ENCODE data around the gene TBC1D2.

TBC1D2 gene

DNA sequence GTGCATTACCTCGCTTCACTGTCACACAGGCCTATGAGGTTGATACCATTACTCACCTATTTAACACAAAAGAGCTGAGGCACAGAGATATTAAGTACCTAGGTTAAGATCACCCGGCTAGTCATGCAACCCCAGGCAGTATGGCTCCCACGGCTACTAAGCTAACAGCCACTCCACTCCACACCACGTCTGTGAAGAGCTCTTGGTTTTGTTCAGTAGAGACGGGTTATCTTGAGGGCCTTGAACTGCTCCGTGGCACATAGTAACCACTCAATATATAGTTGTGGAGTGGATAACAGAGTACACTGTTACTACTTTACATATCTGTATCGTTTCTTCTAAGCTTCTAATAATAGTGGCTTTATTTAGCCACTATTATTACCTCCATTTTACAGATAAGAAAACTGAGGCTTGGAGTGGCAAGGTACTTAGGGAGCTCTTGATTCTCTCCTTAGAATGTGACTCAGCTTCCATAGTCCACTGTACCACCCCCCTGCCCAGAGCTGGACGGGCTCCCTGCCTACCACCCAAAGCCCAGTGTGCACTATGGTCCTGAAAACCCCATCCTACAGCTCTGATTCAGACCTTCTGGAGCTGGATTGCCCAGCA, 62.0 kb downstream of the TBC1D2 start:
- H3K4me3 ChIP-seq (ENCODE audit: low read depth, low read length): peak overlapping the region; percentile 58
- H3K9me3 ChIP-seq (ENCODE audit: control insufficient read depth, insufficient read depth, low read depth, low read length): no peaks in the 10 kb centered on the region
- ChIA-PET CTCF (interaction anchor here (0.7 to 2.0 kb wide), 21 partner anchors 8 to 273 kb away, joined by 3 to 11 read pairs (median 4); partner anchors contain the start of genes NANS, TBC1D2 and TRMO), POLR2A (interaction anchor here (0.9 to 2.0 kb wide), 4 partner anchors 11 to 137 kb away, joined by 3 to 9 read pairs (median 3); partner anchors contain the start of genes NANS, TBC1D2 and TRIM14)
- no peak overlapping the region for H3K27ac ChIP-seq (ENCODE audit: extremely low read depth, low read depth, low read length)
- no peaks in the 10 kb centered on the region for H3K36me3 ChIP-seq (ENCODE audit: control insufficient read depth in 2 of 2, insufficient read depth in 1 of 2, low read length in 2 of 2)
- TF ChIP-seq HOXD13 (CRISPR knock-in tag; IDR thresholded peaks at IDR 0.05; ENCODE audit: borderline replicate concordance) (0 out of 2 replicates have a peak, but pooled peaks have one; percentile 26), ZNF658 (tag by site-specific recombination; IDR thresholded peaks at IDR 0.05) (no peak), MEIS1 (CRISPR knock-in tag; IDR thresholded peaks at IDR 0.05; ENCODE audit: borderline replicate concordance) (0 out of 2 replicates have a peak, but pooled peaks have one; percentile 5), SP7 (tag by site-specific recombination; IDR thresholded peaks at IDR 0.05) (0 out of 2 replicates have a peak, but pooled peaks have one; percentile 3), SETDB1 (IDR thresholded peaks at IDR 0.05; ENCODE audit: insufficient read length, low read length) (no peak), BCL11B (tag by site-specific recombination; IDR thresholded peaks at IDR 0.05; ENCODE audit: low read depth) (no peak), ZNF366 (tag by site-specific recombination; conservative IDR thresholded peaks at IDR 0.05) (0 out of 2 replicates have a peak, but pooled peaks have one; percentile 2), ZNF341 (tag by site-specific recombination; IDR thresholded peaks at IDR 0.05; ENCODE audit: low read depth) (0 out of 2 replicates have a peak, but pooled peaks have one; percentile 0), ZNF335 (tag by site-specific recombination; conservative IDR thresholded peaks at IDR 0.05) (no peak; the same call in 1 of the 2 replicates), ZNF24 (tag by site-specific recombination; IDR thresholded peaks at IDR 0.05) (0 out of 2 replicates have a peak, but pooled peaks have one; percentile 29)
- TF ChIP-seq, protein P1, sequence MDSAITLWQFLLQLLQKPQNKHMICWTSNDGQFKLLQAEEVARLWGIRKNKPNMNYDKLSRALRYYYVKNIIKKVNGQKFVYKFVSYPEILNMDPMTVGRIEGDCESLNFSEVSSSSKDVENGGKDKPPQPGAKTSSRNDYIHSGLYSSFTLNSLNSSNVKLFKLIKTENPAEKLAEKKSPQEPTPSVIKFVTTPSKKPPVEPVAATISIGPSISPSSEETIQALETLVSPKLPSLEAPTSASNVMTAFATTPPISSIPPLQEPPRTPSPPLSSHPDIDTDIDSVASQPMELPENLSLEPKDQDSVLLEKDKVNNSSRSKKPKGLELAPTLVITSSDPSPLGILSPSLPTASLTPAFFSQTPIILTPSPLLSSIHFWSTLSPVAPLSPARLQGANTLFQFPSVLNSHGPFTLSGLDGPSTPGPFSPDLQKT (IDR thresholded peaks at IDR 0.05; ENCODE audit: borderline replicate concordance, low read depth, low read length): no peak
- no peaks in the 10 kb centered on the region for H3K4me1 ChIP-seq (ENCODE audit: control insufficient read depth, insufficient read depth, low read length)

DNA sequence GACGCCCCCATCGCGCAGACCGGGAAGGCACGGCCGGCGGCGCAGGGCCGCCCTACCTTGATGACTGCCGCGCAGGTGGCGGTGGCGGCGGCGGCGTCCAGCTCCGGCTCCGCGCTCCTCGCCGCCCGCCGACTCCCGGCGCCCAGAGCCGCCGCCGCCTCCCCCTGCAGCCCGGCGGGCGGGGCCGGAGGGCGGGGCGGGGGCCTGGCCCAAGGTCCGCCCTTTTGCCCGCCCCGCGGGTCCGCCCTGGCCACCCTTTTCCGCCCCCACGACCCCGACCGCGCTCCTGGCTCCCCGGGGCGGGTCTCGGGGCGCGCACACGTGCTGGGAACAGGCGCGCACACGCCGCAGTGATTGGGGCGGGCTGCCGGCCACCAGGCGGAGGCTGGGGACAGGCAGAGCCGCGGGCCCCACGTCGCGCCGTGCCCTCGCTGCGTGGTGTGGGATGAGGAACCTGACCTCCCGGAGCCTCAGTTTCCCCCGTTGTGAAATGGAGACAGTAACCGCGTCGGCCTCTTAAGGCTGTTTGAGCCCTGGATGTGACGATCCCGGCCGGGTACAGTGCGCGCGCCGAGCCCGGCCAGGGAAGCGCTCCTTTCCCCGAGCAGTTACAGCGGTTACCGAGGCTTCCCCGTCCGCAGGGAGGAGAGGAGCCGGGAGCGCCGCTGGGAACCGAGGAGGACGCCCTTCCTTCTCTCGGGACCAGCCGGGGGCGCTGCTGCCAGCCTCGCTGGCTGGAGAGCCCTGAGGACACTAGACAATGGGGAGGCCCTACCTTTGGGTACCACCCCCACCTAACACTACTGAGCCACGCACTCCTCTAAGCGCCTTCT, 62.7 kb downstream of the TBC1D2 start, which contains the start of gene CORO2A:
TSS of gene CORO2A (minus strand) at position 135 of the 833 bp plus-strand sequence. CDS start 34,977 bp downstream, outside the sequence.
- Histone ChIP-seq H3K4me3 (ENCODE audit: low read depth, low read length) (peak within 1 kb of the TSS; percentile 58), H3K4me1 (ENCODE audit: control insufficient read depth, insufficient read depth, low read length) (no peaks in the 10 kb centered on the region), H3K27ac (ENCODE audit: extremely low read depth, low read depth, low read length) (peak within 1 kb of the TSS; percentile 32; the same call in 1 of the 2 replicates), H3K36me3 (ENCODE audit: control insufficient read depth in 2 of 2, insufficient read depth in 1 of 2, low read length in 2 of 2) (no peaks in the 10 kb centered on the region), H3K9me3 (ENCODE audit: control insufficient read depth, insufficient read depth, low read depth, low read length) (no peaks in the 10 kb centered on the region)
- ChIA-PET POLR2A (interaction anchor here (0.7 to 2.0 kb wide), 7 partner anchors 63 to 136 kb away, joined by 3 to 9 read pairs (median 3); partner anchors contain the start of genes NANS, TBC1D2 and TRIM14), CTCF (interaction anchor here (0.6 to 2.0 kb wide), 23 partner anchors 8 to 272 kb away, joined by 3 to 11 read pairs (median 4); partner anchors contain the start of genes NANS and TRMO)
- TF ChIP-seq, protein P2, sequence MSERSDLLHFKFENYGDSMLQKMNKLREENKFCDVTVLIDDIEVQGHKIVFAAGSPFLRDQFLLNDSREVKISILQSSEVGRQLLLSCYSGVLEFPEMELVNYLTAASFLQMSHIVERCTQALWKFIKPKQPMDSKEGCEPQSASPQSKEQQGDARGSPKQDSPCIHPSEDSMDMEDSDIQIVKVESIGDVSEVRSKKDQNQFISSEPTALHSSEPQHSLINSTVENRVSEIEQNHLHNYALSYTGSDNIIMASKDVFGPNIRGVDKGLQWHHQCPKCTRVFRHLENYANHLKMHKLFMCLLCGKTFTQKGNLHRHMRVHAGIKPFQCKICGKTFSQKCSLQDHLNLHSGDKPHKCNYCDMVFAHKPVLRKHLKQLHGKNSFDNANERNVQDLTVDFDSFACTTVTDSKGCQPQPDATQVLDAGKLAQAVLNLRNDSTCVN (tag by site-specific recombination; optimal IDR thresholded peaks at IDR 0.05): peak; percentile 92
- peak; percentile 45; the same call in 1 of the 2 replicates for TF ChIP-seq KLF1 (tag by site-specific recombination; IDR thresholded peaks at IDR 0.05)
- peak; percentile 47 for TF ChIP-seq ZNF600 (tag by site-specific recombination; IDR thresholded peaks at IDR 0.05)
- no peak for TF ChIP-seq SALL2 (tag by site-specific recombination; IDR thresholded peaks at IDR 0.05; ENCODE audit: borderline replicate concordance)
- TF ChIP-seq ZFP3 (tag by site-specific recombination; IDR thresholded peaks at IDR 0.05; ENCODE audit: low read depth): no peak
- TF ChIP-seq ZBTB7A (tag by site-specific recombination; IDR thresholded peaks at IDR 0.05; ENCODE audit: low read depth): no peak
- TF ChIP-seq ZNF544 (tag by site-specific recombination; IDR thresholded peaks at IDR 0.05): no peak
- TF ChIP-seq, protein P3, sequence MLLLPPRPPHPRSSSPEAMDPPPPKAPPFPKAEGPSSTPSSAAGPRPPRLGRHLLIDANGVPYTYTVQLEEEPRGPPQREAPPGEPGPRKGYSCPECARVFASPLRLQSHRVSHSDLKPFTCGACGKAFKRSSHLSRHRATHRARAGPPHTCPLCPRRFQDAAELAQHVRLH (tag by site-specific recombination; IDR thresholded peaks at IDR 0.05): no peak
- no peak for TF ChIP-seq ZNF701 (tag by site-specific recombination; IDR thresholded peaks at IDR 0.05)
- no peak for TF ChIP-seq ZNF114 (tag by site-specific recombination; IDR thresholded peaks at IDR 0.05)
- TF ChIP-seq, protein P4, sequence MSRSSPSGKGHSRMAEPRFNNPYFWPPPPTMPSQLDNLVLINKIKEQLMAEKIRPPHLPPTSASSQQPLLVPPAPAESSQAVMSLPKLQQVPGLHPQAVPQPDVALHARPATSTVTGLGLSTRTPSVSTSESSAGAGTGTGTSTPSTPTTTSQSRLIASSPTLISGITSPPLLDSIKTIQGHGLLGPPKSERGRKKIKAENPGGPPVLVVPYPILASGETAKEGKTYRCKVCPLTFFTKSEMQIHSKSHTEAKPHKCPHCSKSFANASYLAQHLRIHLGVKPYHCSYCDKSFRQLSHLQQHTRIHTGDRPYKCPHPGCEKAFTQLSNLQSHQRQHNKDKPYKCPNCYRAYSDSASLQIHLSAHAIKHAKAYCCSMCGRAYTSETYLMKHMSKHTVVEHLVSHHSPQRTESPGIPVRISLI (tag by site-specific recombination; IDR thresholded peaks at IDR 0.05): no peak
- no peak for TF ChIP-seq ZNF221 (tag by site-specific recombination; IDR thresholded peaks at IDR 0.05; ENCODE audit: borderline replicate concordance)
- TF ChIP-seq PRDM1 (tag by site-specific recombination; IDR thresholded peaks at IDR 0.05): no peak
- TF ChIP-seq ZNF266 (tag by site-specific recombination; IDR thresholded peaks at IDR 0.05; ENCODE audit: low read depth): no peak
- TF ChIP-seq HOXA7 (CRISPR knock-in tag; IDR thresholded peaks at IDR 0.05; ENCODE audit: borderline replicate concordance): no peak
- no peak for TF ChIP-seq ZNF175 (tag by site-specific recombination; IDR thresholded peaks at IDR 0.05)
- no peak for TF ChIP-seq ZNF48 (tag by site-specific recombination; IDR thresholded peaks at IDR 0.05)
